ENCODE results near the gene CAP2. TPM values are rescaled to one million over a fixed set of nuclear protein-coding genes. Genes with fewer than 3 reads are reported as not detected.

The CAP2 gene
- total and polyA plus RNA-seq, 3 donors from 2014 or later, result 1.6 to 5.2 (median 2.9) TPM

DNA sequence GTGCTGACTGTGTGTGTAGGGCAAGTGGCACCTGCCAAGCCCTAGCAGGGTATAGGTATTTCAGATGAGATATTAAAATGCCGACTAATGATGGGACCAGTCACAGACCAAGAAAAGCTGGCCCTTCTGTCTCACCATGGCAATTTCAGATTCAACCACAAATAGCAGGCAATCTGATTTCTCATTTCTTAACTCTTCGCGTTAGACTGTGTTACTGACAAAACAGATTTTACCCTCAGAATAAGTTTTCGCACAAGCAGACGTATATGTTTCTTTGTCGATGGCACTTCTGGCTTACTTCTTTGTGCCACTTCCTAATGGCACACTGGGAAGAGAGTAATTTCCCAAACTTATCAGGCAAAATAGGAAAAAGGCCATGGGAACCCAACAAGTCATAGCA is 58.7 kb downstream of the CAP2 start:
- TF ChIP-seq, protein P1, sequence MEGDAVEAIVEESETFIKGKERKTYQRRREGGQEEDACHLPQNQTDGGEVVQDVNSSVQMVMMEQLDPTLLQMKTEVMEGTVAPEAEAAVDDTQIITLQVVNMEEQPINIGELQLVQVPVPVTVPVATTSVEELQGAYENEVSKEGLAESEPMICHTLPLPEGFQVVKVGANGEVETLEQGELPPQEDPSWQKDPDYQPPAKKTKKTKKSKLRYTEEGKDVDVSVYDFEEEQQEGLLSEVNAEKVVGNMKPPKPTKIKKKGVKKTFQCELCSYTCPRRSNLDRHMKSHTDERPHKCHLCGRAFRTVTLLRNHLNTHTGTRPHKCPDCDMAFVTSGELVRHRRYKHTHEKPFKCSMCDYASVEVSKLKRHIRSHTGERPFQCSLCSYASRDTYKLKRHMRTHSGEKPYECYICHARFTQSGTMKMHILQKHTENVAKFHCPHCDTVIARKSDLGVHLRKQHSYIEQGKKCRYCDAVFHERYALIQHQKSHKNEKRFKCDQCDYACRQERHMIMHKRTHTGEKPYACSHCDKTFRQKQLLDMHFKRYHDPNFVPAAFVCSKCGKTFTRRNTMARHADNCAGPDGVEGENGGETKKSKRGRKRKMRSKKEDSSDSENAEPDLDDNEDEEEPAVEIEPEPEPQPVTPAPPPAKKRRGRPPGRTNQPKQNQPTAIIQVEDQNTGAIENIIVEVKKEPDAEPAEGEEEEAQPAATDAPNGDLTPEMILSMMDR (IDR thresholded peaks at IDR 0.05), result no peak
- no peak for TF ChIP-seq POLR2A (IDR thresholded peaks at IDR 0.05)
- intact Hi-C loops (cut with DNase I; ENCODE audit: low total_unique reads), result no loop called here
- H3K36me3 ChIP-seq (ENCODE audit: low read depth, missing control alignments), result no peaks in the 10 kb centered on the region
- H3K27ac ChIP-seq, result no peak overlapping the region
- no peaks in the 10 kb centered on the region for H3K4me1 ChIP-seq
- DNase-seq, result no peak
- no peak overlapping the region for H3K4me3 ChIP-seq
- no peaks in the 10 kb centered on the region for H3K27me3 ChIP-seq
- WGBS, 2 donors, result 94 to 95% methylated on average over 6 of the region's 6 CpGs
- H3K9me3 ChIP-seq, result no peaks in the 10 kb centered on the region

DNA sequence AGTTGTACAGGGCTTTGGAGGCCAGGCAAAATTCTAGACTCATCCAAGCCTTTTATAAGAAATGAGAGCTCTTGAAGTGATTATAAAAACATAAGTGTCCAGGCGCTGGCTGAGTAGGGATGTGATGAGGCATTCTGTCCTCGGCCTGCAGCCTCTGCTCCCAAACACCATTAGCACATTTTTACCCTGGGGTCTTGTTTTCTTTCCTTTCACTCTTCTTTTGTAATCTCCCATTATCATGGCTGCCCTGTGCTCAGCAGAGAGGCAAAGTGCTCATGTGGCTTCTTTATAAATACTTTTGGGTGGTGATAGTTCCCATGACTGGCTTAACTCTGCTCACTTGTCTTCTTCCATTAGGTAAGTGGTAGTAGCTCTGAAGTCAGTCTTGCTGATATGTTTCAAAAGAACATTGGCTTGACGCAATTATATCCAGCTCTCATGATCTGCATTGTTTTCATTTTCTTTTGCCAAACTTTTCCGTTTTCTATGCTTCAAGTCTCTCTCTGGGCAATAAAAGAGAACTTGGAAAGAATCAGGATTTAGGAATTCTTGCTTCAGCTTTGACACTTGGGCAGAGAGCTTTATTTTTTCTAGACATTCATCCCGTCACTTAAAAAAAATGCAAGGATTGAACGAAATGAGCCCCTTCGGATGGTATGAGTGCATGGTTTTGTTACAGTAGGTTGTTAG is 61.1 kb downstream of the CAP2 start:
- Histone ChIP-seq H3K27me3 (no peaks in the 10 kb centered on the region), H3K4me1 (no peaks in the 10 kb centered on the region), H3K9me3 (no peaks in the 10 kb centered on the region), H3K27ac (no peak overlapping the region), H3K36me3 (ENCODE audit: low read depth, missing control alignments) (no peaks in the 10 kb centered on the region), H3K4me3 (no peak overlapping the region)
- no peak for TF ChIP-seq POLR2A (IDR thresholded peaks at IDR 0.05)
- TF ChIP-seq, protein P1 (IDR thresholded peaks at IDR 0.05), result no peak
- no peak for DNase-seq
- intact Hi-C loops (cut with DNase I; ENCODE audit: low total_unique reads), result no loop called here
- WGBS, 2 donors, result 85 to 87% methylated on average over 7 of the region's 7 CpGs

DNA sequence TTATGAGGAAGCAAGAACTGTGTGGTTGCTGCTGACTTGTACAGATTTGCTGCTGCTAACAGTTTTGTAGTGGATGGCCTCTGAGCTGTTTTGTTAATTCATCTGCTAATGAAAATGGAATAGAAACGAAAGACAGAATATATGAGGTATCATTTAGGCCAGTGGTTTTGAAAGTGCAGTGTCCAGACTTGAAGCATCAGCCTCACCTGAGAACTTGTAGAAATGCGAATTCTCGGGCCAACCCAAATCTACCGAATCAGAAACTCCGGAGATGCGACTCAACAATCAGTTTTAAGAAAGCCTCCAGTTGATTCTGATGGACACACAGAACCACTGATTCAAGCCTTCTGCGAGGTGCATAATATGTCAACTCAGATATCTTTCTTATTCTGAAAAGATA is 62.5 kb downstream of the CAP2 start:
- Histone ChIP-seq H3K27ac (no peak overlapping the region), H3K4me1 (no peaks in the 10 kb centered on the region), H3K36me3 (ENCODE audit: low read depth, missing control alignments) (no peaks in the 10 kb centered on the region), H3K27me3 (no peaks in the 10 kb centered on the region), H3K9me3 (no peaks in the 10 kb centered on the region), H3K4me3 (no peak overlapping the region)
- no peak for DNase-seq
- intact Hi-C loops (cut with DNase I; ENCODE audit: low total_unique reads), result no loop called here
- TF ChIP-seq, protein P1 (IDR thresholded peaks at IDR 0.05), result no peak
- no peak for TF ChIP-seq POLR2A (IDR thresholded peaks at IDR 0.05)
- WGBS, 2 donors, result 93 to 96% methylated on average over 7 of the region's 7 CpGs

DNA sequence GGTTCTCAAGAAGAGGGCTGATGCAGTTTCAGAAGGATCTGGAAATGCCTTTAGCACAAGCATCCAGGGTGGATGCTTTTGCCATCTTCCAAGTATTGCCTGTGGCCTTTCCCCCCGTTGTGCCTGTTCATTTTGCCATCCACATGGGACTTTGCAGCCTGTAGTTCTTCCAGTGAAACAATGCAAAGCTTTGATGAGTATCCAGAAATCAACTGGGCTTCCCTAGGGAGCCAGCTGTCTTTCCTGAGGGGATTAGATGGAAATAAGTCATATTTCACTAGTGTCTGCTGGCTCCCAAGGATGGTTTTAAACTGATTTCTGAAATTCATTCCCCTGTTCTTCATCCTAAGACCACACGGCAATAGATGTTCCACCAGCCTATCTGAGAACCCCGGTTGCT is 63.3 kb downstream of the CAP2 start:
- 78 to 81% methylated on average over 3 of the region's 3 CpGs for WGBS, 2 donors
- Histone ChIP-seq H3K4me3 (no peak overlapping the region), H3K27me3 (no peaks in the 10 kb centered on the region), H3K36me3 (ENCODE audit: low read depth, missing control alignments) (no peaks in the 10 kb centered on the region), H3K4me1 (no peaks in the 10 kb centered on the region), H3K27ac (no peak overlapping the region), H3K9me3 (no peaks in the 10 kb centered on the region)
- no peak for TF ChIP-seq POLR2A (IDR thresholded peaks at IDR 0.05)
- TF ChIP-seq, protein P1 (IDR thresholded peaks at IDR 0.05), result no peak
- intact Hi-C loops (cut with DNase I; ENCODE audit: low total_unique reads), result no loop called here
- DNase-seq, result no peak

DNA sequence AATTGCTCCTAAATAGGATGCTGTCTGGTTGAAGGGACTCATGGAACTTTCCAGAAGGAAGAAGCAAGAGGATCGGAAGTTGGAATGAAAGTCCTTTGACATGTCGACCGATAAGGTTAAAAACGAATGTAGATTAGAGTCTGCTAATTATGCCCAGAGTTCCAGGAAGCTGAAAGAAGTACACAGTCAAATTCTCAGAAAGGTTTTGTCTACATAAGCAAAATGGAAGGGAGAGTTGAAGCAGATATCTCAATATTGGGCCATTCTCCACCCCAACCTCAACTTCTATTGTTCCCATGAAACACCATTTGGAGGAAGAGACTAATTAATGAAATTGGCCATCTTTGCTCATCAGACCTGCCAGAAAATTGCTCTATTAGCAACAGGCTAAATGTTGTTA is 64.0 kb downstream of the CAP2 start:
- Histone ChIP-seq H3K27me3 (no peaks in the 10 kb centered on the region), H3K9me3 (no peaks in the 10 kb centered on the region), H3K4me1 (no peaks in the 10 kb centered on the region), H3K27ac (no peak overlapping the region), H3K36me3 (ENCODE audit: low read depth, missing control alignments) (no peaks in the 10 kb centered on the region), H3K4me3 (no peak overlapping the region)
- no peak for DNase-seq
- TF ChIP-seq, protein P1 (IDR thresholded peaks at IDR 0.05), result no peak
- TF ChIP-seq POLR2A (IDR thresholded peaks at IDR 0.05), result no peak
- 77 to 83% methylated on average over 4 of the region's 4 CpGs for WGBS, 2 donors
- intact Hi-C loops (cut with DNase I; ENCODE audit: low total_unique reads), result no loop called here

Measured in testis (tissue), 3 donors.